Smooth muscle cell (in vitro differentiated cells): ENCODE results near the gene NR4A1. TPM values are rescaled to one million over a fixed set of nuclear protein-coding genes. Genes with fewer than 3 reads are reported as not detected.

Experiments used
- DNase-seq: peaks from one replicate; lab custom pipeline; 2025; ENCODE audit not compliant: unreplicated experiment; lab: John Stamatoyannopoulos, UW
- H2AFZ ChIP-seq: fragments of 200-600 bp; sonication (generic); 2 replicates; pipeline ENCODE4 v1.6.0; 2016; ENCODE audit warnings: antibody characterized with exemption, low read depth, mild to moderate bottlenecking
- H3F3A ChIP-seq: fragments of 200-600 bp; sonication (generic); 2 replicates; pipeline ENCODE4 v1.6.0; 2017; ENCODE audit warnings: antibody characterized with exemption, low read depth
- H3K27ac ChIP-seq: fragments of 200-600 bp; sonication (generic); 2 replicates; pipeline ENCODE4 v1.5.1; 2016; ENCODE audit warnings: low read depth, mild to moderate bottlenecking
- H3K27me3 ChIP-seq: fragments of 200-600 bp; sonication (generic); 2 replicates; pipeline ENCODE4 v1.6.1; 2016; ENCODE audit warnings: low read depth, mild to moderate bottlenecking
- H3K36me3 ChIP-seq: fragments of 200-600 bp; sonication (generic); 2 replicates; pipeline ENCODE4 v1.5.1; 2016; ENCODE audit warnings: low read depth
- H3K4me1 ChIP-seq: fragments of 200-600 bp; sonication (generic); 2 replicates; pipeline ENCODE4 v1.5.1; 2016; ENCODE audit warnings: low read depth
- H3K4me2 ChIP-seq: fragments of 200-600 bp; sonication (generic); 2 replicates; pipeline ENCODE4 v1.6.0; 2016; ENCODE audit warnings: mild to moderate bottlenecking
- H3K4me3 ChIP-seq: fragments of 200-600 bp; sonication (generic); 2 replicates; pipeline ENCODE4 v1.5.1; 2016; ENCODE audit warnings: mild to moderate bottlenecking
- H3K79me2 ChIP-seq: fragments of 200-600 bp; sonication (generic); 2 replicates; pipeline ENCODE4 v1.6.0; 2016; ENCODE audit warnings: low read depth, mild to moderate bottlenecking
- H3K9ac ChIP-seq: fragments of 200-600 bp; sonication (generic); 2 replicates; pipeline ENCODE4 v1.6.0; 2016; ENCODE audit warnings: low read depth
- H3K9me3 ChIP-seq: fragments of 200-600 bp; sonication (generic); replicated peaks from 2 replicates; pipeline ENCODE4 v1.5.1; 2016; ENCODE audit warnings: low read depth
- H4K20me1 ChIP-seq: fragments of 200-600 bp; sonication (generic); 2 replicates; pipeline ENCODE4 v1.6.0; 2016; ENCODE audit warnings: low read depth
- WGBS: methylation state at CpG from one replicate; pipeline ENCODE4 v1.1.7; 2016; ENCODE audit warnings: low lambda C conversion rate; 5-methylcytosine and 5-hydroxymethylcytosine counted together
- polyA plus RNA-seq: library from polyadenylated mRNA; unstranded; fragments of >200 nt; fragmentation: Nextera tagmentation; extraction: Ambion mirVana; gene quantifications from 2 replicates; pipeline ENCODE4 v1.2.1, GENCODE V29; 2016
- total RNA-seq: library from RNA; depleted of rRNA; stranded (reverse); fragments of >200 nt; gene quantifications from 2 replicates; pipeline ENCODE4 v1.2.3, GENCODE V29; 2014
- TF ChIP-seq, protein P1 (sequence below): fragments of 200-600 bp; sonication (generic); IDR thresholded peaks from 2 replicates; pipeline ENCODE4 v1.5.1; 2017; ENCODE audit warnings: borderline replicate concordance, mild to moderate bottlenecking, antibody characterized with exemption; ENCODE audit not compliant: insufficient read depth, poor library complexity, severe bottlenecking

Gene NR4A1
- total and polyA plus RNA-seq, 2 experiments from 2014 or later = 182 to 634 TPM

DNA sequence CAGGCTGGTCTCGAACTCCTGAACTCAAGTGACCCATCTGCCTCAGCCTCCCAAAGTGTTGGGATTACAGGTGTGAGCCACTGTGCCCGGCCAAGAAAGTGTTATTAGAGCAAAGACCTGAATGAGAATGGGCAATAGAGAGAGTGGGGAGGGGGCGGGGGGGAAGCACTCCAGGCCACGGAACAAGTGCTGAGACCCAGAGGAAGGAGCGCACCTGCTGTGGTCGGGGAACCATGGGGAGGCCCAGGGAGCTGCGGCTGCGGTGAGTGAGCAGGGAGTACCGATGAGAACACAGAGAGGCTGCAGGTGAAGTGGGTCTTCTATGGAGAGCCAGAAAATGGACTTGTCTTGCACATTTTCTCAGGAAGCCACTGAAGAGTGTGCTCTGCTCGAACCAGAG is 39.0 kb downstream of the NR4A1 start:
- TF ChIP-seq, protein P1, sequence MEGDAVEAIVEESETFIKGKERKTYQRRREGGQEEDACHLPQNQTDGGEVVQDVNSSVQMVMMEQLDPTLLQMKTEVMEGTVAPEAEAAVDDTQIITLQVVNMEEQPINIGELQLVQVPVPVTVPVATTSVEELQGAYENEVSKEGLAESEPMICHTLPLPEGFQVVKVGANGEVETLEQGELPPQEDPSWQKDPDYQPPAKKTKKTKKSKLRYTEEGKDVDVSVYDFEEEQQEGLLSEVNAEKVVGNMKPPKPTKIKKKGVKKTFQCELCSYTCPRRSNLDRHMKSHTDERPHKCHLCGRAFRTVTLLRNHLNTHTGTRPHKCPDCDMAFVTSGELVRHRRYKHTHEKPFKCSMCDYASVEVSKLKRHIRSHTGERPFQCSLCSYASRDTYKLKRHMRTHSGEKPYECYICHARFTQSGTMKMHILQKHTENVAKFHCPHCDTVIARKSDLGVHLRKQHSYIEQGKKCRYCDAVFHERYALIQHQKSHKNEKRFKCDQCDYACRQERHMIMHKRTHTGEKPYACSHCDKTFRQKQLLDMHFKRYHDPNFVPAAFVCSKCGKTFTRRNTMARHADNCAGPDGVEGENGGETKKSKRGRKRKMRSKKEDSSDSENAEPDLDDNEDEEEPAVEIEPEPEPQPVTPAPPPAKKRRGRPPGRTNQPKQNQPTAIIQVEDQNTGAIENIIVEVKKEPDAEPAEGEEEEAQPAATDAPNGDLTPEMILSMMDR = no peak
- H3F3A ChIP-seq = no peaks in the 10 kb centered on the region
- no peaks in the 10 kb centered on the region for H3K4me1 ChIP-seq
- no peaks in the 10 kb centered on the region for H3K79me2 ChIP-seq
- no peaks in the 10 kb centered on the region for H3K9me3 ChIP-seq
- H4K20me1 ChIP-seq = no peaks in the 10 kb centered on the region
- peaks cover 27% of the 10 kb centered on the region for H3K27me3 ChIP-seq
- no peak overlapping the region for H3K27ac ChIP-seq
- 94% methylated on average over 10 of the region's 10 CpGs for WGBS
- H2AFZ ChIP-seq = no peak overlapping the region
- no peak overlapping the region for H3K4me3 ChIP-seq
- no peaks in the 10 kb centered on the region for H3K36me3 ChIP-seq
- H3K4me2 ChIP-seq = no peak overlapping the region
- no peak overlapping the region for H3K9ac ChIP-seq
- DNase-seq = no peak

DNA sequence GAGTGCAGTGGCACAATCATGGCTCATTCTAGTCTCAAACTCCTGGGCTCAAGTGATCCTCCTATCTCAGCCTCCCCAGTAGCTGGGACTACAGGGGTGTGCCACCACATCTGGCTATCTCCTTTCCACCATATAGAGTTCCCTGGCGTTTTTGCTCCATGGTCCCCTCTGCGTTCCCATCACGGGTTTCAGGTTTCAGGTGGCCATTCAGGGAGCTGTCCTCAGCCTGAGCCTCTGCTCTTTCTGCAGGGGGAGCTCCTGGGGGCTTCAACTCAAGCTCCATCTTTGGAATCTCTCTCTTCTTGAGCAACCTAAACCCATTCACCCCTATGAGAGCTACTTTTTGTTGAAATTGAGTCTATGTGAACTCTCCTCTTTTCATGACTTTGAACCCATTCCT is 39.8 kb downstream of the NR4A1 start:
- Histone ChIP-seq H3K9me3 (no peaks in the 10 kb centered on the region), H3K36me3 (no peaks in the 10 kb centered on the region), H3K27ac (no peak overlapping the region), H2AFZ (no peak overlapping the region), H3K4me1 (no peaks in the 10 kb centered on the region), H3K4me3 (no peak overlapping the region), H3K27me3 (peaks cover 27% of the 10 kb centered on the region), H3K9ac (no peak overlapping the region), H3K79me2 (no peaks in the 10 kb centered on the region), H3F3A (no peaks in the 10 kb centered on the region), H4K20me1 (no peaks in the 10 kb centered on the region), H3K4me2 (no peak overlapping the region)
- WGBS = 49% methylated on average over 3 of the region's 3 CpGs
- no peak for DNase-seq
- TF ChIP-seq, protein P1 = no peak

GRCh38 chr12:52091869-52092268 is 40.6 kb downstream of the NR4A1 start:
- Histone ChIP-seq H3K79me2 (no peaks in the 10 kb centered on the region), H3K36me3 (no peaks in the 10 kb centered on the region), H3K9me3 (no peaks in the 10 kb centered on the region), H2AFZ (no peak overlapping the region), H3K9ac (no peak overlapping the region), H3K4me2 (no peak overlapping the region), H3K27me3 (peaks cover 27% of the 10 kb centered on the region), H3K27ac (no peak overlapping the region), H3K4me1 (no peaks in the 10 kb centered on the region), H3K4me3 (no peak overlapping the region), H3F3A (no peaks in the 10 kb centered on the region), H4K20me1 (no peaks in the 10 kb centered on the region)
- 82% methylated on average over 8 of the region's 8 CpGs for WGBS
- no peak for DNase-seq
- TF ChIP-seq, protein P1 = no peak

GRCh38 chr12:52093346-52093745 is 42.1 kb downstream of the NR4A1 start:
- Histone ChIP-seq H3K27ac (no peak overlapping the region), H3K79me2 (no peaks in the 10 kb centered on the region), H3K27me3 (peaks cover 38% of the 10 kb centered on the region), H3K9ac (no peak overlapping the region), H3F3A (no peaks in the 10 kb centered on the region), H3K4me2 (no peak overlapping the region), H3K4me3 (no peak overlapping the region), H4K20me1 (no peaks in the 10 kb centered on the region), H3K4me1 (no peaks in the 10 kb centered on the region), H2AFZ (no peak overlapping the region), H3K9me3 (no peaks in the 10 kb centered on the region), H3K36me3 (no peaks in the 10 kb centered on the region)
- no peak for DNase-seq
- 96% methylated on average over 7 of the region's 7 CpGs for WGBS
- TF ChIP-seq, protein P1 = no peak
